ENCODE results near the gene NDNF.

DNA sequence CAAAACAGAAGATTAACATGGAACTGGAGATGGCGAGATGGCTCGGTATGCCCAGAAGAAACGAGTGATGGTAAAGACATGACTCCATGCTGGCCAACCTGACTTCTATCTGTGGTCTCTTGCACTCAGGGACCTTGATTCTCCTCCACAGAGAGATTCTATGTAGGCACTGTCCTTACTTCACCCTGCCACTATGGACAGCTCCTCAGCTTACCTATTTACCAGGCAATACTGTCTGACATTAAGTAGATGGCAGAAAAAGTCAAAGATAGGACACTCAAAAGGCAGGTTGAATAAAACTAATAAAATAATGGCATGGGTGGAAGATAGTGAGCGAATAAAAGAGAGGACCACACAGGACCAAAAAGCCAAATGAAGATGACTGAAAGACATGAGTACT lies 35.2 kb upstream of the NDNF start:
- no peak for TF ChIP-seq CTCF (conservative IDR thresholded peaks at IDR 0.05; ENCODE audit: low read length)
- no peak for TF ChIP-seq EZH2phosphoT487 (IDR thresholded peaks at IDR 0.05; ENCODE audit: borderline replicate concordance)

Measured in Loucy (cell line).